Astrocyte (in vitro differentiated cells and primary cell): ENCODE results near the gene MAP2. TPM values are rescaled to one million over a fixed set of nuclear protein-coding genes. Genes with fewer than 3 reads are reported as not detected.

Experiments
- DNase-seq: peaks from one replicate; pipeline ENCODE4 v3.0.0-alpha.2; 2010; ENCODE audit warnings: low read depth
- FAIRE-seq: peaks from 2 replicates; lab custom pipeline; 2011; peaks lifted over from hg19 to GRCh38; lab: Jason Lieb, UNC
- H2AFZ ChIP-seq: 2 replicates; pipeline ENCODE4 v1.6.0; 2012; ENCODE audit warnings: low read depth, low read length, inconsistent platforms
- H3K27ac ChIP-seq: 2 replicates; pipeline ENCODE4 v1.5.1; 2011; ENCODE audit warnings: low read depth, low read length, inconsistent platforms
- H3K27me3 ChIP-seq: 2 replicates; pipeline ENCODE4 v1.6.0; 2011; ENCODE audit warnings: low read length, inconsistent platforms; ENCODE audit not compliant: insufficient read depth
- H3K36me3 ChIP-seq: 2 replicates; pipeline ENCODE4 v1.5.1; 2011; ENCODE audit warnings: low read length, inconsistent platforms; ENCODE audit not compliant: insufficient read depth
- H3K4me1 ChIP-seq: 2 replicates; pipeline ENCODE4 v1.5.1; 2011; ENCODE audit warnings: low read length, inconsistent platforms; ENCODE audit not compliant: insufficient read depth
- H3K4me2 ChIP-seq: 2 replicates; pipeline ENCODE4 v1.6.0; 2012; ENCODE audit warnings: low read length, inconsistent platforms
- H3K4me3 ChIP-seq: 2 replicates; pipeline ENCODE4 v1.5.1; 2011; ENCODE audit warnings: low read depth, mild to moderate bottlenecking, low read length, inconsistent platforms; ENCODE audit not compliant: insufficient read depth
- H3K79me2 ChIP-seq: 2 replicates; pipeline ENCODE4 v1.6.0; 2012; ENCODE audit warnings: mild to moderate bottlenecking, low read length, inconsistent platforms; ENCODE audit not compliant: insufficient read depth
- H3K9ac ChIP-seq: 2 replicates; pipeline ENCODE4 v1.6.0; 2012; ENCODE audit warnings: mild to moderate bottlenecking, low read length, inconsistent platforms
- H3K9me3 ChIP-seq: 2 replicates; pipeline ENCODE4 v1.5.1; 2012; ENCODE audit warnings: low read depth, mild to moderate bottlenecking, low read length, inconsistent platforms; ENCODE audit not compliant: insufficient read depth
- H4K20me1 ChIP-seq: 2 replicates; pipeline ENCODE4 v1.6.0; 2012; ENCODE audit warnings: low read length, inconsistent platforms; ENCODE audit not compliant: insufficient read depth
- H3K27ac Mint-ChIP-seq: one replicate; pipeline ENCODE4 v1.8.0; 2021; ENCODE audit warnings: mild to moderate bottlenecking, mixed read lengths; ENCODE audit not compliant: unreplicated experiment
- H3K27me3 Mint-ChIP-seq: one replicate; pipeline ENCODE4 v1.8.0; 2021; ENCODE audit warnings: low read depth, mixed read lengths; ENCODE audit not compliant: unreplicated experiment
- H3K36me3 Mint-ChIP-seq: one replicate; pipeline ENCODE4 v1.8.0; 2021; ENCODE audit warnings: low read depth, mixed read lengths; ENCODE audit not compliant: unreplicated experiment
- H3K4me1 Mint-ChIP-seq: one replicate; pipeline ENCODE4 v1.8.0; 2021; ENCODE audit warnings: low read depth, mixed read lengths; ENCODE audit not compliant: unreplicated experiment
- H3K4me3 Mint-ChIP-seq: one replicate; pipeline ENCODE4 v1.8.0; 2021; ENCODE audit warnings: mild to moderate bottlenecking, moderate library complexity, mixed read lengths; ENCODE audit not compliant: unreplicated experiment
- H3K9me3 Mint-ChIP-seq: one replicate; pipeline ENCODE4 v1.8.0; 2021; ENCODE audit warnings: mild to moderate bottlenecking, mixed read lengths; ENCODE audit not compliant: unreplicated experiment
- CTCF ChIP-seq: IDR thresholded peaks from 2 replicates; pipeline ENCODE4 v1.5.1; 2011; ENCODE audit warnings: low read depth, mild to moderate bottlenecking, inconsistent platforms, low read length, moderate library complexity; ENCODE audit not compliant: insufficient read depth
- EZH2 ChIP-seq: IDR thresholded peaks from 2 replicates; pipeline ENCODE4 v1.6.1; 2012; ENCODE audit warnings: mild to moderate bottlenecking, low read length, inconsistent platforms; ENCODE audit not compliant: insufficient read depth
- total RNA-seq: library from RNA; stranded (reverse); gene quantifications from 2 replicates; pipeline ENCODE4 v1.2.1, GENCODE V29; 2021

MAP2 gene
- total RNA-seq, 1 donor from 2014 or later = 15.9 TPM

- Mint-ChIP-seq H3K4me3 (peak overlapping the region; percentile 94), H3K36me3 (no peaks in the 10 kb centered on the region), H3K27me3 (peaks cover 3% of the 10 kb centered on the region), H3K4me1 (peaks cover 11% of the 10 kb centered on the region), H3K27ac (peak overlapping the region; percentile 8), H3K9me3 (no peaks in the 10 kb centered on the region)
- peak overlapping the region; percentile 98 for H3K4me2 ChIP-seq
- H4K20me1 ChIP-seq = no peaks in the 10 kb centered on the region
- peak overlapping the region; percentile 34 for H3K27ac ChIP-seq
- H2AFZ ChIP-seq = peak overlapping the region; percentile 81
- H3K4me3 ChIP-seq = peak overlapping the region; percentile 75
- H3K27me3 ChIP-seq = no peaks in the 10 kb centered on the region
- DNase-seq (no peak), FAIRE-seq (no peak)
- H3K4me1 ChIP-seq = no peaks in the 10 kb centered on the region
- no peaks in the 10 kb centered on the region for H3K9me3 ChIP-seq
- H3K36me3 ChIP-seq = no peaks in the 10 kb centered on the region
- peak overlapping the region; percentile 85 for H3K9ac ChIP-seq
- TF ChIP-seq EZH2 (no peak), CTCF (no peak)
- no peaks in the 10 kb centered on the region for H3K79me2 ChIP-seq
These were observed 403 bp downstream of the MAP2 start for GRCh38 chr2:209424199-209424701.

- Histone ChIP-seq H3K9me3 (no peaks in the 10 kb centered on the region), H3K27ac (no peak overlapping the region), H2AFZ (peak overlapping the region; percentile 81), H3K36me3 (no peaks in the 10 kb centered on the region), H4K20me1 (no peaks in the 10 kb centered on the region), H3K4me1 (no peaks in the 10 kb centered on the region), H3K4me3 (peak overlapping the region; percentile 75), H3K27me3 (no peaks in the 10 kb centered on the region), H3K79me2 (no peaks in the 10 kb centered on the region), H3K4me2 (peak overlapping the region; percentile 98), H3K9ac (peak overlapping the region; percentile 85)
- FAIRE-seq (no peak), DNase-seq (no peak)
- H3K27me3 Mint-ChIP-seq = peaks cover 3% of the 10 kb centered on the region
- peak overlapping the region; percentile 94 for H3K4me3 Mint-ChIP-seq
- H3K4me1 Mint-ChIP-seq = peaks cover 11% of the 10 kb centered on the region
- H3K36me3 Mint-ChIP-seq = no peaks in the 10 kb centered on the region
- TF ChIP-seq CTCF = no peak
- TF ChIP-seq EZH2 = no peak
- H3K9me3 Mint-ChIP-seq = no peaks in the 10 kb centered on the region
- H3K27ac Mint-ChIP-seq = peak overlapping the region; percentile 70
These were observed 1.1 kb downstream of the MAP2 start for GRCh38 chr2:209424781-209425470.

- Histone ChIP-seq H3K4me2 (peak overlapping the region; percentile 98), H4K20me1 (no peaks in the 10 kb centered on the region), H3K4me3 (peak overlapping the region; percentile 75), H3K36me3 (no peaks in the 10 kb centered on the region), H3K9ac (peak overlapping the region; percentile 85), H3K4me1 (no peaks in the 10 kb centered on the region), H3K27me3 (no peaks in the 10 kb centered on the region), H3K79me2 (no peaks in the 10 kb centered on the region), H3K9me3 (no peaks in the 10 kb centered on the region), H2AFZ (no peak overlapping the region), H3K27ac (no peak overlapping the region)
- Mint-ChIP-seq H3K4me3 (peak overlapping the region; percentile 94), H3K36me3 (no peaks in the 10 kb centered on the region), H3K4me1 (peaks cover 11% of the 10 kb centered on the region), H3K9me3 (no peaks in the 10 kb centered on the region), H3K27me3 (peaks cover 3% of the 10 kb centered on the region), H3K27ac (no peak overlapping the region)
- FAIRE-seq (no peak), DNase-seq (peak; percentile 36)
- TF ChIP-seq CTCF (peak; percentile 75), EZH2 (no peak)
These were observed 1.7 kb downstream of the MAP2 start for GRCh38 chr2:209425471-209426071.
